HCT116 (cell line): Measurements from ENCODE around the gene RIT2.

Experiments used
- CEBPB ChIP-seq: IDR thresholded peaks from 2 replicates; pipeline ENCODE4 v1.6.1; 2012; ENCODE audit warnings: low read depth
- ELF1 ChIP-seq: IDR thresholded peaks from 2 replicates; pipeline ENCODE4 v1.6.1; 2012; ENCODE audit warnings: low read depth, borderline replicate concordance
- EZH2 ChIP-seq: fragments of 200-600 bp; sonication (generic); IDR thresholded peaks from 2 replicates; pipeline ENCODE4 v1.6.1; 2017; ENCODE audit warnings: antibody characterized with exemption, mixed run types
- JUND ChIP-seq: IDR thresholded peaks from 2 replicates; pipeline ENCODE4 v1.6.1; 2012
- POLR2A ChIP-seq: IDR thresholded peaks from 2 replicates; pipeline ENCODE4 v1.7.0; 2011; ENCODE audit warnings: borderline replicate concordance; ENCODE audit not compliant: insufficient read depth, insufficient read length; ENCODE audit errors: extremely low read depth
- POLR2AphosphoS5 ChIP-seq: IDR thresholded peaks from 2 replicates; pipeline ENCODE4 v1.6.1; 2011; ENCODE audit warnings: mild to moderate bottlenecking, low read depth, low read length, moderate library complexity
- RAD21 ChIP-seq: IDR thresholded peaks from 2 replicates; pipeline ENCODE4 v1.6.1; 2012; ENCODE audit warnings: low read depth, mild to moderate bottlenecking
- SP1 ChIP-seq: IDR thresholded peaks from 2 replicates; pipeline ENCODE4 v1.6.1; 2012; ENCODE audit warnings: low read depth
- TCF7L2 ChIP-seq: IDR thresholded peaks from 2 replicates; pipeline ENCODE4 v1.7.0; 2011; ENCODE audit warnings: borderline replicate concordance, inconsistent platforms; ENCODE audit not compliant: insufficient read depth, insufficient read length; ENCODE audit errors: extremely low read depth
- YY1 ChIP-seq: IDR thresholded peaks from 2 replicates; pipeline ENCODE4 v1.6.1; 2011; ENCODE audit warnings: low read length, low read depth, moderate library complexity, mild to moderate bottlenecking; ENCODE audit not compliant: insufficient replicate concordance; ENCODE audit errors: extremely low read depth
- TF ChIP-seq, protein P1 (sequence below), 3 experiments: fragments of 200-600 bp in 1 of 3; sonication (generic) in 1 of 3; IDR thresholded peaks in 2 of 3; conservative IDR thresholded peaks in 1 of 3; 2 replicates each; pipeline ENCODE4 v1.5.1; 2012 to 2017; ENCODE audit warnings: low read depth in 2 of 3, low read length in 2 of 3, antibody characterized with exemption in 1 of 3, borderline replicate concordance in 1 of 3, control low read depth in 1 of 3, mild to moderate bottlenecking in 1 of 3, mixed read lengths in 1 of 3, mixed run types in 1 of 3, moderate library complexity in 1 of 3; ENCODE audit not compliant: insufficient read depth in 1 of 3
- TF ChIP-seq, protein P2 (sequence below): IDR thresholded peaks from 2 replicates; pipeline ENCODE4 v1.6.1; 2012

DNA sequence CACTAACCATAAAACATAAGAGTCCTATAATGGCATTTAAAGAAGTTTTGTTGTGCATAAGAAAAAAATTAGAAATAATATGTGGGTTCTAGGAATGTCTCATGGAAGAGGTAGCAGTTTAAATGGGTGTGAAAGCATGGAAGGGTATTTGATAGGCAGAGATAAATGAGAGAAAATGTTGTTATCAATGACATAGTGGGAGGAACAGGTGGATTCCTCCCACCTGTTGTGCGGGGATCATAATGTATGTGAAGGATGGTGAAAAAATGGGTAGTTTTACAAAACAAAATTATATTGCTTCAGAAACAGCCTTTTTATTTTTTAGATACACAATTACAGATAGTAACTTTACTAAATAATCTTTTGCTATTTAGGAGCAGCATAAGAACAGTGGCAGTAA, 41.7 kb downstream of the RIT2 start:
- TF ChIP-seq, protein P1, sequence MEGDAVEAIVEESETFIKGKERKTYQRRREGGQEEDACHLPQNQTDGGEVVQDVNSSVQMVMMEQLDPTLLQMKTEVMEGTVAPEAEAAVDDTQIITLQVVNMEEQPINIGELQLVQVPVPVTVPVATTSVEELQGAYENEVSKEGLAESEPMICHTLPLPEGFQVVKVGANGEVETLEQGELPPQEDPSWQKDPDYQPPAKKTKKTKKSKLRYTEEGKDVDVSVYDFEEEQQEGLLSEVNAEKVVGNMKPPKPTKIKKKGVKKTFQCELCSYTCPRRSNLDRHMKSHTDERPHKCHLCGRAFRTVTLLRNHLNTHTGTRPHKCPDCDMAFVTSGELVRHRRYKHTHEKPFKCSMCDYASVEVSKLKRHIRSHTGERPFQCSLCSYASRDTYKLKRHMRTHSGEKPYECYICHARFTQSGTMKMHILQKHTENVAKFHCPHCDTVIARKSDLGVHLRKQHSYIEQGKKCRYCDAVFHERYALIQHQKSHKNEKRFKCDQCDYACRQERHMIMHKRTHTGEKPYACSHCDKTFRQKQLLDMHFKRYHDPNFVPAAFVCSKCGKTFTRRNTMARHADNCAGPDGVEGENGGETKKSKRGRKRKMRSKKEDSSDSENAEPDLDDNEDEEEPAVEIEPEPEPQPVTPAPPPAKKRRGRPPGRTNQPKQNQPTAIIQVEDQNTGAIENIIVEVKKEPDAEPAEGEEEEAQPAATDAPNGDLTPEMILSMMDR (IDR thresholded peaks at IDR 0.05 in 2 of 3, conservative IDR thresholded peaks at IDR 0.05 in 1 of 3; ENCODE audit: borderline replicate concordance in 1 of 3, insufficient read depth in 1 of 3, low read depth in 2 of 3, low read length in 2 of 3), result no peak
- TF ChIP-seq POLR2A (no peak), YY1 (no peak), EZH2 (no peak), TCF7L2 (no peak), JUND (no peak), POLR2AphosphoS5 (no peak), RAD21 (no peak), SP1 (no peak), CEBPB (no peak), ELF1 (no peak)
- TF ChIP-seq, protein P2, sequence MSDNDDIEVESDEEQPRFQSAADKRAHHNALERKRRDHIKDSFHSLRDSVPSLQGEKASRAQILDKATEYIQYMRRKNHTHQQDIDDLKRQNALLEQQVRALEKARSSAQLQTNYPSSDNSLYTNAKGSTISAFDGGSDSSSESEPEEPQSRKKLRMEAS, result no peak
